NCI-H2107 treated with DMSO at 0.1 percent for 48 hours (cell line): Measurements from ENCODE around the gene TENM3.
A peak's percentile ranks its signal among the peaks of the same experiment; 100 is the strongest.

Experiments used
- DNase-seq: peaks from one replicate; lab custom pipeline; 2025; ENCODE audit not compliant: unreplicated experiment; lab: John Stamatoyannopoulos, UW

Gene TENM3

DNA sequence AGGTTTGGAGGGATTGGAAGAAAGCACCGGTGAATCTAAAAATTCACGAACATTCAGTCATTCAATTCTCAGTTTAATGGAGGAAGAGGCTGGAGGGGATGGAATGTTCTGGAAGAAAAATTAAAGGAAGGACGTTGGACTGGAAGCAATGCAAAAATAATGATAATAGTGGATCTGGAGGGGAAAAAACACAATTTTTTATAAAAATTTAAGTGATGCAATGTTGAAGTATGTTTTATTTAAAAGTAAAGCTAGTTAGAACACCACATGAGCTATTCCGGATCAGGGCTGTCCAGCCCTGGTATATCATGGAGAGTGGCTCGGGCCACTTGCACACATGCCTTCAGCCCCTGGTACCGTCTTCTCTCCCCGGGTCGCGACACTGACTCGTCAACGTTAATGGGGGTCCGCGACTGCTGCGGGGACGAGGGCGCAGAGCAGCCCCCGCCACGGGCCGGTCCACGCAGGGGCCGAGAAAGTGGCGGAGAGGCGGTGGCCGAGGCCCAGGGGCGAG, 204.6 kb downstream of the TENM3 start:
- DNase-seq, result no peak

DNA sequence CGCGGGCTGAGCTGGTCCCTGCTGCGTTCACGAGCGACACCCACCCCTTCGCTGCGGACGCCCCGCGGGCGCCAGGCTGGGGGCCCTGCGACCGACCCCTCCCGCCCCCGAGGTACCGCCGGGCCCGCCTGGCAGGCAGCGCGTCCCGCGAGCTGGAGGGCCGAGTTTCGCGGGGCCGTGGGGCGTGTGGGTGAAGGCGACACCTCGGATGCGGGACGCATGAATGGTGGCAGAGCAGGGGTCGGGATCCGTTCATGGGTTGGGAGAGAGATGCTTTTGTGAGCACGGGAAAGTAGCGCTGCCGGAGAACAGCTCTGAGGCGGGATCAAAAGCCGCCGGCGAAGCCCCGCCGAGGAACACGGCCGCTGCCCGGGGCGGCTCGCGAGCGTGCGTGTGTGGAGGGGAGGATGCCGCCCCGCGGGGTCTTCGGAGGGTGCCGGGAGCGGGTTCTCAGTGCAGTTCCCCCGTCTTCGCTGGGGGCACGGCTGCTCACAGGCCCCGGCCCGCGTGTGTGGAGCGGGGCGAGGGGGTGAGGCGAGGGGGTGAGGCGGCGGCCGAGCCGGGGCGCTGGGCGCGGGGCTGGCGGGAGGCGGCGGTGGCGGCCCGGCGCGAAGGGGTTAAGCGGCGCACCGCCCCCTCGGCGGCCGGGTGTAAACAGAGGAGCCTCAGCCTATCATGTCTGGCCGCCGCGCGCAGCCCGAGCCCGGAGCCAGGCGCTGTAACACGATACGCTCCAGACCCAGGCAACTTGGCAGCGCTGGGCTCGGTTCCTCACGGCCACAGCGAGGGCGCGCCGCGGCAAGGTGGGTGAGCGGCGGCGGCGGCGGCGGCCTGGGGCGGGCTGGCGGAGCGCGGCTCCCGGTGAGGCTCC, 205.3 kb downstream of the TENM3 start:
- peak; percentile 57 for DNase-seq

DNA sequence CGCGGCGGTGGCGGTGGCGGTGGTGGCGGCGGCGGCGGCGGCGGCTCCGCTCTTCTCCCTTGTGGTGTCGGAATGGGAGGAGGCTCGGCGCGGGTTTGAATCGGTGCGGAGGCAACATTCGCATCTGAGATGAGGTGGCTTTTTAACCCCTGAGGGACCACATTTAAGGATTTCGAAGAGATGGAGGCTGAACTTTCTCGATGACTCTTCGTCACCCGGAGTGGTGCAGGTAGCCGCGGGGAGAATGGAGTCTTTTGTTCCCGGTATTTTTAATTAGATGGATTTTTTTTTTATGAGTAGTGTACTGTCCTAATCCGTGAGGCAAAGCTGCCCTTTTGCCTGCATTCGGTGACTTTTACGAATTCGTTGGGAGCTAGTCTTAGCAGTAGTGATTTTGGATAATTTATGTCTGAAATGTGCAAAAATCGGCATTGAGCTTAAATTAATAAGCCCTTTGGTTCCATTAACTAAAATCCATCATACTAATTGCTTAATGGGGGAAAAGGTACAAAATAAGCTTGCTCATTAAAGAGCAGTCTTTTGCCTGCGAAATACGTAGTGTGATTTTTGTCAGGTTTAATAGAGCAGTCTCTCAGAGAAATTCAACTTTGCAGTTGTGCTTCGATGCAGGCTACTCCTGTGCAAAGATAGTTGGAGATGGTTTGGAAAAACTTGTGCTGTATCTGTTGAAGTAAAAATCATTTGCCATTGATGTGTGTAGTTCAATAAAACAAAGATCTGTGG, 206.2 kb downstream of the TENM3 start:
- DNase-seq, result peak; percentile 22

DNA sequence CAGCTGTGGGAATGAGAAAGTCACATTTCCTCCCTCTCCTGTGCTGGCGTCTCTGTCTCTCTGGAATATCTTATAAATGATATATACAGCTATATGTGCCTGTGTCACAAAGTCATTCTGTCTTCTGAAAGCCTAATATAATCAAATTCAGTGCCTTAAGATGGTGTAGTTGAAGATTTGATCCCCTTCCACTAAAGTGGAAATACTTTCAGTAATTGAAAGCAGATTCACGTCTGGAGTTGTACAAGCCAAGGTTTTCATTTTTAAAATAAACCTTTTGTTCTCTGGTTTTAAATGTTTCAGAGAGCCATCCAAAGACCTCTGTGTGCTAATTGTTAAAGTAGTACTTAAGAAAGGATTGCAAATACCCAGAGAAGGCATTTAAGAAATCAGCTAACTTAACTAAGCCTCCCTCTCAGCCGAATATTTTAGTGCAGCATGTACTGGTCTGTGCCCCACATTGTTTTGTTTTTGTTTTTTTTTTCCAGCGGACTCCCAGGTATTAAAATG, 206.8 kb downstream of the TENM3 start:
- DNase-seq, result no peak

DNA sequence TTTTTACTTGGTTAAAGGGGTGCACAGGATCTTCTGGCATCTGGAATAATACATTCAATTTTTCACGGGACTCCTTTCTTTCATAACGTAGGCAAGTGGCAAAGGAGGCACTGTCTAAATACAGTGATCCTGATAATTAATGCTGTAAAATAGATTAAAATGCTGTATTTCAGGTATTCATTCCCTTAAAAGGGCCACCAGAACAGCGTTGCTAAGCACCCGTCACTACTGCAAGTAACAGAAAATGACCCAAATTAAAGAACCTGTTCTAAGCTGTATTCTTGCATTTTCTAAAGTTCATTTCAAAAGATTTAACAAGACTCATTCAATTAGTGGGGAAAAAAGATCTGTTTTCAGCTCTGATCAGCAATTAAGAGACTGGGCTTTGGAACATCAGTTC, 208.2 kb downstream of the TENM3 start:
- no peak for DNase-seq

DNA sequence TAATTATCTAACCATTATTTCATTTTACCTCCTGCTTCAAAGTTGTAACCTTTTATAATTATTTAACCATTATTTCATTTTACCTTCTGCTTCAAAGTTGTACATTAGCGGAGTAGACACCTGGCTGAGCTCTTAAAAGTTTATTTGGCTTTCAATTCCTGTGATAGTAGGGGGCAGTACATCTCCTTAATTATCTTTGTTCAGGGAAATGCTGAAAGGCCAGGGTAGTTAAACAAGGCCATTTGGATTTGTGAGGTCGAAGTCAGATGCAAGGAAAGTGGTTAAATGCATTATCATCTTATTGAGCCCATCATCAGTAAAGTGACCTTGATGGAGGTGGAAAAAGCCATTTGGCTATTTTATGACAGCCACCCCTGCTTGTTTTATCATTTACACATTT, 210.6 kb downstream of the TENM3 start:
- no peak for DNase-seq

DNA sequence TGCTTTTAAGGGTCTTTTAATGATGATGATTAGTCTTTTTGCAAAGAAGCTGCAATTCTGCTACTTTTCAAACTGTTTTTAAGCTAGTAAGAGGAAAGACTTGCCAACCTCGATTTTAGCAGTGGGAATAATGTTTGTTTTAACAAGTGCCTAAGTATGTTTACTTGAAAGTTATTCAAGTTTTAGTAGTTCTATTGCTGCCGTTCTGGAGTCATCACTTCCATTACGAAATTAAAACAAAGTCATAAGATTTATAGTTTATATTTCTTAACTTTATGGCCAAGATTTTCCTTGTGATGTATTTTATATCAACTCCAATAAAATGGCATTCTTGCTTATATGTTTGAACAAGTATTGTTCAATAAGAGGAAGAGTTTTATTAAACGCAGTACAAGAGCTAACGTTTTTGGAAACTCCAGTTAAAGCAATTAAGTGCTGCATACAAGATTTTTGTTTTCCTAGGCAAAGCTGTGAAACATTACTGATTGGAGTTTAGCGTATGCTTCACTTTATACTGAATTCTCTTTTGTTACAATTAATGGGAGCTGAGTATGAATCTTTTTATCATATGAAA, 211.3 kb downstream of the TENM3 start:
- no peak for DNase-seq

DNA sequence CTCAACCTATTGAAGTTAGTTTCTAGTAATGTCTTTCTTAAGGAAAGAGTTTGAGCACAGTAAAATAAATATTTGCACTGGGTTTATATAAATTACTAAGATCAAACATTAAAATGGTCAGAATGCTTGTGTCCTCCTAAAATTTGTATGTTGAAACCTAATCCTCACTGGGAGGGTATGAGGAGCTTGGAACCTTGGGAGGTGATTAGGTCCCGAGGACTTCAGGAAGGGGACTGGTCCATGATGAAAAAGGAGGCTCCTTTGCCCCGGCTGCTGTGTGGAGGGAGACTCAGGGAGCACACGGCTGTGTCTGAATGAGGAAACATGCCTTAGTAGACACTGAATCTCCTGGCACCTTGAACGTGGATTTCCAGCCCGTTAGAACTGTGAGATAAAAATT, 221.9 kb downstream of the TENM3 start:
- no peak for DNase-seq

DNA sequence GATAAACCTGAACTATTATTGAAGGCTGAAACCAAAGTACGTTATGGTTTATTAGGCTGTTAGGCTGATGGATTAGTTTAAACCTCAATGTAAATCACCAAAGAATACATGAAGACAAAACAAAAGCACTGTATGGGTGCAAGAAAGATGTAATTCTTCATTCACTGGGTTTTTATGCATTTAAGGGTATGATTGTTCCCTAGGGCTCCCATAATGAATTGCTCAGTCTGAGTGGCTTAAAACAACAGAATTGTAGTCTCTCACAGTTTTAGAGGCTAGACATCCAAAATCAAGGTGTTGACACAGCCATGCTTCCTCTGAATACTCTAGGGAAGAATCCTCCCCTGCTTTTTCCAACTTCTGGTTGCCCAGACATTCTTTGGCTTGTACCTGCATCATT, 222.8 kb downstream of the TENM3 start:
- no peak for DNase-seq

DNA sequence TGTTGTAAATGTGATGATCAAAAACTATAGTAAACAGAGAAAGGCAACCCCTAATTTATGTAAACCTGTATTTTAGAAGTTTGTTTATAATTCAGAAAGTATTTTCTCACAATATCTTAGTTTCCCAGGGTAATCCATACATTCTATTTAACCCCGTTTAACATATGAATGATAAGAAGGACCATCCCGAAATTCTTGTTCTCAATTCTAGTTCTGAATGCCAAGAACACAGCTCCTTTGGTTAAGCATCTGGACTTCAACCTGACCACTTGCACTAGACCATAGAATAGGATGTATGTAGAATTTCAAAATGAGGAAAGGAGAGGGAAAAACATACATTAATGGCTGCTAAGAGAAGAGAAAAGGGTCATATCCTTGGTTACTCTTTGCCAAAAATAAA, 227.0 kb downstream of the TENM3 start:
- DNase-seq, result no peak

DNA sequence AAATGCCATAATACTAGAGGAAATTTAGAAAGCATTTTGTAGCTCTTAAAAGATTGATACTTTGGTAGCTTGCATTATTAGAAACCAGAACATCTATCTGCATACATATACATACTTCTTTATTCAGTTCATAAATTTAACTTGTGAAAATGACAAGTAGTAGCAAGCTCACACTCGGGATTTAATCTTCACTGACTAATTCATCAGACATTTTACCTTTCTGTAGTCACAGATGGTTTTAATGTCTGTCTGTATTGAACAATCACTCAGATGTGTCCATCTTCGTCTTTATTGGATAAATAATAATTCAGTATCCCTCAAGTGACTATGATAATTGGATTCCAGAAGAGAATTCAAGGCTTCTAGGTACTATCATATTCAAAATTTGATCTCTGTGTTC, 232.3 kb downstream of the TENM3 start:
- no peak for DNase-seq

DNA sequence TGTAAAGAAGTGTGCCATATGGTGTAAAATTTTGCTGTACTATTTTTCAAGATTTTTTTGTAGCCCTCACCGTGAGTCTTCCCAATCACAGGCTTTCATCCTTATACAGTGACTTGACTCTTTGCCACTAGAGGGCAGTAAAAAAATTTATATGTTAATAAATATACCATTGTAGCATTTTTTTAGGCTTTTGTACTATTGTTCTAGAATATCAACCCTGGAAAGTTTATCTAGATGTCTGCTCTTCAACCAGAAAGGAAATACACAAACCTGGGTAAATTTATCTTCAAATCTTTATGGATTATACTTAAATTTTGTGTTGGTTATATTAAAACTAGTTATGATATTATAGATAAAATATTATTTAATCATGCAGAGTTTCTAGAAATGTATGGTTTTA, 235.3 kb downstream of the TENM3 start:
- DNase-seq, result peak; percentile 60

DNA sequence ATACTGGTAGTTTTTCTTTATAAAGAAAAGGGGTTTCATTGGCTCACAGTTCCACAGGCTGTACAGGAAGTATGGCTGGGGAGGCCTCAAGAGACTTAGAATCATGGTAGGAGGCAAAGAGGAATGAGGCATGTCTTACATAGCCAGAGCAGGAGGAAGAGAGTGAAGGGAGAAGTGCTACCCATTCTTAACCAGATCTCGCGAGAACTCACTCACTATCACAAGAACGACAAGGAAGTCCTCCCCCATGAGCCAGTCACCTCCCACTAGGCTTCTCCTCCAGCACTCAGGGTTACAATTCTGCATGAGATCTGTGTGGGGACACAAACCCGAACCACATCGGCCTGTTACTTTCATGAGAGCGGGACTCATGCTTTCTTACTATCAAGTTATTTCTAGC, 240.5 kb downstream of the TENM3 start:
- no peak for DNase-seq

DNA sequence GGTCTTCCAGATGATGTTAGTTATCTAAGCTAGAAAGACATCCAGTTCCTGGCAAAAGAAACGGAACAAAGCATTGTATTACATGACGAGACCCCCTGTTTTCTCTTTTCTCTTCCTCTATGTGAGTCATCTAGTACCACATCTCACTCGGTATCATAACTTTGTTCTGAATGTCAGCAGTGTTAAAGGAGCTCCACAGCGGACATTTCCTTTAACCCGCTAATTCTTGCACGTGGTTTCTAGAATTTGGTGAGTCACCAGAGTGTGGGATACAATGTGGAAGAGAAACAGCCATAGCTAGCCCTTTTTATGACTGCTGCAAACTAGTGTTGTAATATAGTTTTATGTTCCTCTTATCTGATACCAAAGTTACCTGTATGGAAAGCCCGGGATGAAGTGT, 243.7 kb downstream of the TENM3 start:
- DNase-seq, result no peak

DNA sequence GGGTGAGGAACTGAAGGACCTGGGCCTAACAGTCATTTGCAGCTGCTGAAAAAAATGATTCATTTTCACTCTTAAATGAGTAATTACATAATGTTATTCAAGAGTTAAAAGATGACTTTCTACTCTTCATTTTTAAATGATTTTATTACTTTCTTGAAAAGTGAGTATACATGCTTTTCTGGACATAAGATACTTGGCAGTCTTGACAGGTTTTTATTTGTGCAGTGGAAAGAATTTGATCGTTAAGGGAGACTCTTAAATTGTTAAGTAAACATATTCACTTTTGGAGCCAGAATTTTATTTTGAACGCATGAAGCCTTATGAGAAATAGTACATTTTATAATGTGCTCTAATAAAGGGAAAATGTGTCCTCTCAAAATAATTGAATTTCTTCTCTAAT, 245.7 kb downstream of the TENM3 start:
- no peak for DNase-seq

DNA sequence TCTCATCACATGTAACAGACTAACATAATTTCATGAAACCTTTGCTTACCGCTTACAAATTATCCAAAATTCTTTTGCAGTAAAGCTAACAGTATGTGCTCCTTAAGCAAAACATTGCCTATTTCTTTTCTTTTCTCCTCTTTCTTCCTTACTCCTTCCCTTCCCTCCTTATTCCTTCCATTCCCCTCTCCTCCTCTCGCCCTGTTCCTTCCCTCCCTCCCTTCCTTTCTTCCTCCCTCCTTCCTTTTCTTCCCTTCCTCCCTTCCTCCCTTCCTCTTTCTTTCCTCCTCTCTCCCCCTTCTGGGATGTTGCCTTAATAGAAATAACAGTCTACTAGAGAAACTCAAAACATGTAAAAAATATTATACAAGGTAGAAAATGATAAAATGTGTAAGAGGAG, 246.4 kb downstream of the TENM3 start:
- no peak for DNase-seq

DNA sequence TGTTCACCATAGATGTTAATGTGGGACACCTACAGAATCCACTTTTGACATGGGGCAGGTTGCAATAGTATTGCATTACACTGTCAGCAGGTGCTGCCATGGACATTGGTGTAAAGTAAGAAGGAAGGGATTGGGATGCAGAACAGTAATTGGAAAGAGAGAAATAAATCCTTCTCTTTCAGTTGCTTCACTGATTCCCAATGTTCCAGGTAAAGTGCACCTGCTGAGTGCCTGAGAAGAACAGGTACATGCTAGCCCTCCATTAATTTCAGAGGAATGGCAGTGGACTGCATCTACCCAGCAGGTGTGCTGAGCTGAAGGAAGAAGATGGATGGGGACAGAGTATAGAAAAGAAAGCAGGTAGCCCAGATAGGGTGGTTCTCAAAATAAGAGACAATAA, 248.5 kb downstream of the TENM3 start:
- DNase-seq, result no peak

DNA sequence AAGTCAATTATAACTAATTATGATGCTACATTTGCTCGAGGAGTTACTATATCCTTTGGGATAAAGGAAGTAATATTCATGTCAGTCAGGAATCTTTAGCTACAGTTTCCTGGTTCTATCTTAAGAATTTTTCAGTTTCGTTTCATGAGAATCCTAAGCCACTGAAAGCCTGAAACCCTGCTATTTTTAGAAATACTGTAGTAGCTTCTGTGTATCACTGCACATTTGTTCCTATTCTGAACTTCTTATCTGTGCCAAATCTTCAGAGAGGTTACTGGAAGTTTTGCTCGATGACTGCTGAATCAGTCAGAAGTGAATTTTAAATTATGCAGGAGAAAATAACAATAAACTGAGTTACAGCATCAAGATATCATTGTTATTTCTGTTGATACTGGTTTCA, 249.2 kb downstream of the TENM3 start:
- DNase-seq, result no peak

DNA sequence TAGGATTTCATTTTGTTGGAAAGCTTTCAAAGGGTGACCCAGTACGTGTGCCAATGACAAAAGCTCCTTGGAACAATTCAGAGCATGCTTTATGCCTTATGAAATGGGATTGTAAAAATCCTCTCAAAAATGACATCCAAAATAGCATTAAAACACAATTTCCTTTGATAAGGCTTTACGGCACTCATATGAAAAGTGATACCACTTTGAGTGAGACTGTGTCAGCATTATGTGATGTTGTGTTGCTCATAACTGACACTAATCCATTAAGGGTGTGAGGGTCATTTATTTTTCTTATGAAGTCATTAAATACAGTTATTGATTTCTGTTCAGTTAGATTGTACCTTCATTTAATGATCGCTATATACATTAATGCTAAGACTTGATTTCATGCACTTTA, 250.2 kb downstream of the TENM3 start:
- no peak for DNase-seq

DNA sequence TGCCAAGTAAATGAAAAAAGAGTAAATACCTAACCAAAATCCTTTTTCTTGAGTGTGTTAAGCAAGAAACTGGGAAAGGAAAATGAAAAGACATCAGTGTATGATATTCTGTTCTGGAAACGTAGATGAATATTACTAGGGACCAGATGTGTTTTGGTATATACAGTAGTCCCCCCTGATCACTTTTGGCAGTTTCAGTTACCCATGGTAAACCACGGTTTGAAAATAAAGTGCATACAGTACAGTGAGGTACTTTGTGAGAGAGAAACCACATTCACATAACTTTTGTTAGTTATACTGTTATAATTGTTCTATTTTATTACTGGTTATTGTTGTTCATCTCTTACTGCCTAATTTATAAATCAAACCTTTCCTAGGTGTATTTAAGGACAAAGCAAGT, 250.9 kb downstream of the TENM3 start:
- no peak for DNase-seq

DNA sequence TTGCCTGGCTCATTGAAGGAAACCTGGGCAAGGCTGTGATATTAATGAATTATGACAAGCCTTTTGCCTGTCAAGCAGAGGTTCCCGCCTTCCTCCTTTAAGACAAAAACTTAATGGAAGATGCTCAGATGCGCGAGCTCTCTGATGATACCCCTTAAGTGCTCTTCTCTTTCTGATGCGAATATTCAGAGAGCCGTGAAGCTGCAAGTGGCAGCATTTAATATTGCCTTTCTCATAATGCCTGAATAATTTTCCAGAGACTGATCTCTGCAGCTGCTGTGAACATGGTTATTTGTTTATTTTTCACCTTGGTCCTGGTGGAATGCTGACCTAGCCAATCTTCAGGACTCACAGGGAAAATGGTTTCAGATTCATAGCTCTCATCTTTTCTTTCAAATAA, 251.8 kb downstream of the TENM3 start:
- no peak for DNase-seq
